Stimulated activated CD8-positive, alpha-beta memory T cell treated with anti-CD3 and anti-CD28 coated beads, Interleukin-7, amount 100 ng/mL, for 4 hours (primary cell): ENCODE measurements around the gene SRSF8.
"Not testable (repeated sequence)": the region's sequence is repeated elsewhere in the genome, so short reads cannot be mapped to it uniquely, and the experiment has no call there.

Experiments used
- DNase-seq, 2 donors: peaks; one replicate each; pipeline ENCODE4 v3.0.0-alpha.2; 2020; ENCODE audit warnings: low read depth in 2 of 2

SRSF8 gene, protein sequence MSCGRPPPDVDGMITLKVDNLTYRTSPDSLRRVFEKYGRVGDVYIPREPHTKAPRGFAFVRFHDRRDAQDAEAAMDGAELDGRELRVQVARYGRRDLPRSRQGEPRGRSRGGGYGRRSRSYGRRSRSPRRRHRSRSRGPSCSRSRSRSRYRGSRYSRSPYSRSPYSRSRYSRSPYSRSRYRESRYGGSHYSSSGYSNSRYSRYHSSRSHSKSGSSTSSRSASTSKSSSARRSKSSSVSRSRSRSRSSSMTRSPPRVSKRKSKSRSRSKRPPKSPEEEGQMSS

DNA sequence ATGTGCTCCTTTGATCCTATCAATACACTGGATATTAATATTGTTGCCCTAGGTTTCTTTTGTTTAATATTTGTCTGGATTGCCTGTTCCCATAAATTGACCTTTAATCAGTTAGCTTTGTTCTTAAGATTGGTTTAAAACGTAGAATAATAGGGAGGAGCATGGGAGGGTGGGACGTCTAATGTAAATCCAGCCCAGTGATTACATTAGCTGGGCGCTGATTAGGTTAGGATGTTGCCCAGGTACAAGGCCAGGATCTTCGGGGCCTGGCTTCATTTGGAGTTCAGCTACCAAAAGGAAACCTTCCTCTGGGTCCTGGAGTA is at the start of gene SRSF8:
Gene SRSF8, plus strand, starts transcription at position 204 of the 323 bp plus-strand sequence. CDS start 308 bp downstream, outside the sequence.
- no peak for DNase-seq

DNA sequence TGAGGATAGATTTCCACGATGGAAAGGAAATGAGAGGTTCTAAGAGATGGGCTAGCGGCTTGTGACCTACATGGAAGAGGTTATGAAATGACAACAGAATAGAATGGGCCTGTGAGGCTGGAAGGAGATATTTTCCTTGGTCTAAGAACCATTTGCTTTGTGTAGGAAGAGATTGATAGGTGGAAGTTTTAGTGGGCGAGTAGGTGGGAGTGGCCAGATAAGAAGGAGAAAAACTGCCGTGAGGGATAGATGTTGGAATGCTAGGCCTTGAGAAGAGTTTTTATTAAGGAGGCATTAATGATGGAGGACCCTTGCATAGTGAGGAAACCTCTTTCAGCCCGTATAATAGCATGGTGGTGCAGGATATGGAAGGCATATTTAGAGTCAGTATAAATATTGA is 45.3 kb upstream of the SRSF8 start:
- DNase-seq = not testable (repeated sequence)

DNA sequence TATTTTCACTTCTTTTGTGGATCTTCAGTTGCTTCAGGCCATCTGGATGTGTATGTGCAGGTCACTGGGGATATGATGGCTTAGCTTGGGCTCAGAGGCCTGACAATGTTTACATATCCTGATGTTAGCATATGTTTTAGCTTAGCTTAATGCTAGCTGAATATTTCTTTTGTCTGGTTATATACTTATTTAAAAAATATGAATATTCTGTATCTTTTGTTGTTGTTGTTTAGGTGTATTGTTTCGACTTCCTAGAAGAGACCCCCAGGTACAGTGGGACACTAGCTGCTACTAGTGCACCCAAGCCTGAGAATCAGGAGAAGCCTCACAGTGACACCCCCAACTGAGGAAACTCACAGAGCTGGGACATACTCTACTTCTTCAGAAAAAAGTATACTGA is 41.8 kb upstream of the SRSF8 start, which contains the start of gene KDM4E:
Gene KDM4E, plus strand, starts transcription at position 301 of the 400 bp plus-strand sequence. CDS start 300 bp downstream, outside the sequence.
- DNase-seq = no peak

DNA sequence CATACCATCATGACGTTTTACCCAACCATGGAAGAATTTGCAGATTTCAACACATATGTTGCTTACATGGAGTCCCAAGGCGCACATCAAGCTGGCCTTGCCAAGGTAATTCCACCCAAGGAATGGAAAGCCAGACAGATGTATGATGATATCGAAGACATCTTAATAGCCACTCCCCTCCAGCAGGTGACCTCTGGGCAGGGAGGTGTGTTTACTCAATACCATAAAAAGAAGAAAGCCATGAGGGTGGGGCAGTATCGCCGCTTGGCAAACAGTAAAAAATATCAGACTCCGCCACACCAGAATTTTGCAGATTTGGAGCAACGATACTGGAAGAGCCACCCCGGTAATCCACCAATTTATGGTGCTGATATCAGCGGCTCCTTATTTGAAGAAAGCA is 41.1 kb upstream of the SRSF8 start:
- DNase-seq = not testable (repeated sequence)

DNA sequence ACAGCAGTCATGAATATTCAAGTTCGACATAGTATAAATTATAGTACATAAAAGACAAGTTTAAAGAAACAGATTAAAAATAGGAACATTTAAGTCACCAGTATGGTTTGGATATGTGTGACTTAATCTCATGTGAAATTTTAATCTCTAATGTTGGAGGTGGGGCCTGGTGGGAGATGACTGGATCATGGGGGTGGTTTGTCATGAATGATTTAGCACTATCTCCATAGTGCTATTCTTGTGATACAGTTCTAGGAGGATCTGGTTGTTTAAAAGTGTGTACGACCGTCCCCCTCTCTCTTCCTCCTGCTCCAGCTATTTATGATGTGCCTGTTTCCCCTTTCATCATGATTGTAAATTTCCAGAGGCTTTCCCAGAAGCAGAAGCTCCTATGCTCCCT is 38.4 kb upstream of the SRSF8 start:
- no peak for DNase-seq

DNA sequence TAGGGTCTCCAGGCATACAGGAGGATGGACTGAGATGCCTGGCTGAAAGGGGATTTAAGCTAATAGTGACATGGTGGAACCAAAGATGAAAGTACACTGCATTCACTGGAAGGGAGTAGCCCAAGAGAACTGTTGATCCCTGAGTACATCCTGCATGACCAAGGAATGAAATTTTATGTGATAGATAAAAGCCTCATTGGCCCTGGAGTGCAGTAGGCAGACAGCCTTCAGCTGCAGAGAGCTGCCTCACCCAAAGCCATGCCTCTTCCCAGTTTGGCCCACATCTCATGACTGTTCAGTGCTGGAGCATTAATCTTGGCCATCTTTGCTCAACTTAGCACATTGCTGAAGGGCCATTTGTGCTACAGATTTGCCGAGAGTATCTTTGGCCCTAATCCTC is 33.7 kb upstream of the SRSF8 start:
- DNase-seq = no peak

DNA sequence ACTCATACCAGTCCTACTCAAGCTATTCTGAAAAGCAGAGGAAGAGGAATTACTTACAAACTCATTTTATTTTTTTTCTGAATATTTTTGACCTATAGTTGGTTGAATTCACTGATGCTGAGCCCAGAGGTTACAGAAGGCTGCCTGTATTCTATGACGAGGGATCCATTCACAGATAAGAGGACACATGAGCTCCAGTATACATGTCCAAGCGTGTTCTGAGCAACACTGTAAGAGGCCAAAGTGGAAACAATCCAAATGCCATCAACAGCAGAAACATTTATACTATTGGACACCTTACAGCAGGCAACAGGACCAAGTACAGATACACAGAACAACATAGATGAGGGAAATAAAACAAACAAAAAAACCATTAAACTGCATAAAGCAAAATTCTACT is 31.4 kb upstream of the SRSF8 start:
- no peak for DNase-seq

DNA sequence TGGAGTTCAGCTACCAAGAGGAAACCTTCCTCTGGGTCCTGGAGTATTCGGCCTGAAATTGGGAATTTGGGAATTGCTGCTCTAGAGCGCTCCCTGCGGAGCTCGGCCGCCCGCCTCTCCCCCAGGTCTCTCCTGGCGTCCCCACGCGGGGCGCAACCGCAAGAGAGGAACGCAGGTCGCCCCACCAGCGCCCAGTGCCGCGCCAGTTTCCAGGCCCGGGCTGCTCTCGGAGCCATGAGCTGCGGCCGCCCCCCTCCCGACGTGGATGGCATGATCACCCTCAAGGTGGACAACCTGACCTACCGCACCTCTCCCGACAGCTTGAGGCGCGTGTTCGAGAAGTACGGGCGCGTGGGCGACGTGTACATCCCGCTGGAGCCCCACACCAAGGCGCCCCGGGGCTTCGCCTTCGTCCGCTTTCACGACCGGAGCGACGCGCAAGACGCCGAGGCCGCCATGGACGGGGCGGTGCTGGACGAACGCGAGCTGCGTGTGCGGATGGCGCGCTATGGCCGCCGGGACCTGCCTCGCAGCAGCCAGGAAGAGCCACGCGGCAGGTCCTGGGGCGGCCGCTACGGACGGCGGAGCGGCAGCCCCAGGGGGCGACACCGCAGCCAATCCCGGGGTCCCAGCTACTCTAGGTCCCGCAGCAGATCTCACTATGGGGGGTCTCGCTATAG is 29.2 kb upstream of the SRSF8 start:
- not testable (repeated sequence) for DNase-seq

DNA sequence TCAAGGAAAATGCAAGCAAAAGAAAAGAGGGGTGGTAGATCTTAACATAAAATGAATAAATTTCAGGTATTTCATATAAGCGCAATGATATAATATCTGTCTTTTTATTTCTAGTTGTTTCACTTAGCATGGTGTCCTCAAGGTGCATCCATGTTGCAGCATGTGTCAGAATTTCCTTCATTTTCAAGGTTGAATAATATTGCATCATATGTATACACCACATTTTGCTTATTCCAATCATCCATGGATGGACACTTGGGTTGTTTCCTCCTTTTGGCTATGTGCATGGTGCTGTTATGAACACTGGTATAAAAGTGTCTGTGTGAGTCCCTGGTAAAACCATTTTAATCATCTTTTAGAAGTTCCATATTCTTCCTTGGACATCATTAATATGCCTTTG is 24.5 kb upstream of the SRSF8 start:
- no peak for DNase-seq

DNA sequence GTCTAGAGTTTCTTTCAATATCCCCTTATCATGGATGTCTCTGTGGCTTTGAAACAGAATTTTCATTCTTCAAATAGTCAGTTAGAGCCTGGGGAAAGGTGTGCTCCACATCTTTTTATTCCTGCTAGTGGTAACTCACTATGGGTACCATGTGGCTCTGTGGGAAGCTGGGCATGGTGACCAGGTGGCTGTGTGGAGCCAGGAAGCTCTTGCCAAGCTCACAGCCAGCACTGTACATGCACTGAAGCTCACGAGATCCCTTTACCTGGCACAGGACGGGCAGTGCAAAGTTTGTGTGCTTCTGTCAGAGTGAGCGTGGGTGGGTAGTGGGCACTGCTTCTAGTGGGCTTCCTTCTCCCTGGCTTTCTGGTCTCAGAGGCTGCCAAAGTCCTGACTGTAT is 23.8 kb upstream of the SRSF8 start:
- DNase-seq = no peak

DNA sequence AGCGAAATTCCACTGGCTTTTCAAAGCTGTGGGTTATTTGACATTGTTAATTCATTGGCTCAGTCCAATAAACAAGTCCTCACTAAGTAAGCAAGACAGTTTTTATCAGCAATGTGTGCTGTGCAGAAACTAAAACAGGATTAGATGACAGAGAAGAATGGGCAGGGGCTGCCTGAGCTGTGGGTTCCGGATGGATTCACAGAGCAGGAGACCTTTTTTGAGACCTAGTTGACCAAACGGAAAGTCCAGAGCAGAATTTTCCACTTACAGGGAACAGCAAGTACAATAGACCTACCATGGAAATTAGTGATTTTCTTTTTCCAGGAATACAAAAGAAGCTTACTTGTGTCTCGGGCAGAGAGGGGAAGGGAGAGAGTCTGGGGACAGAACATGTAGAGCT is 22.7 kb upstream of the SRSF8 start:
- DNase-seq = no peak

DNA sequence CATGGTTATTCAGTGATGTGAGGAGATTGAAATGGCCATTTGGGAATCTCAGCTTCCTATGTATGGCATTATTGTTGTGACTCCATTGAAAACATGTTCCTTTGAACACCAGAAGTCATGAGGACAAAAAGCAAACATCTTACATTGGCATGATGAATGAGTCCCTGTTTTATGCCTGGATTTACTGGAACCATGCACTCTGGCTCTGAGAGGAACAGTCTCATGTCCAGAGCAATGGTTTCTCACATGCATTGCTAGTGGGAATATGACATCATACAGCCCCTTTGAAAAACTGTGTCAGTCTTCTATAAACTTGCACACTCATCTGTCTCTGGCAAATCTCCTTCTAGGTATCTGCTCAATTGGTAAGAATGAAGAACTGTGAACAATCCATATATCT is 20.9 kb upstream of the SRSF8 start:
- no peak for DNase-seq

DNA sequence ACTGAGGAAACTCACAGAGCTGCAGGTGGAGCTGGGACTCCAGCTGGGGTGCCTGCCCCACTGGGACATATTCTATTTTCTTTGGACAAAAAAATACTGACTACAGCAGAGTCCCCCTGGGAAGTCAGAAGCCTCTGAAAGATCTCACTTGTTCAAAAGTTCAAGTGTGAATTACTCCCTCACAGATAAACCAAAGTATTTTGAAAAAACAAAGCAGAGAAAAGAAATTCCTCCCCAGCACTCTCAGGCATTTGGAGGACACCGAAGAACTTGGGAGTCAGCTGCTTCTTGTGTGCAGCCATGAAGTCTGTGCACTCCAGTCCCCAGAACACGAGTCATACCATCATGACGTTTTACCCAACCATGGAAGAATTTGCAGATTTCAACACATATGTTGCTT is 17.6 kb upstream of the SRSF8 start, which contains the start of gene KDM4F:
Gene KDM4F, plus strand, starts transcription at position 301 of the 400 bp plus-strand sequence.
- not testable (repeated sequence) for DNase-seq

DNA sequence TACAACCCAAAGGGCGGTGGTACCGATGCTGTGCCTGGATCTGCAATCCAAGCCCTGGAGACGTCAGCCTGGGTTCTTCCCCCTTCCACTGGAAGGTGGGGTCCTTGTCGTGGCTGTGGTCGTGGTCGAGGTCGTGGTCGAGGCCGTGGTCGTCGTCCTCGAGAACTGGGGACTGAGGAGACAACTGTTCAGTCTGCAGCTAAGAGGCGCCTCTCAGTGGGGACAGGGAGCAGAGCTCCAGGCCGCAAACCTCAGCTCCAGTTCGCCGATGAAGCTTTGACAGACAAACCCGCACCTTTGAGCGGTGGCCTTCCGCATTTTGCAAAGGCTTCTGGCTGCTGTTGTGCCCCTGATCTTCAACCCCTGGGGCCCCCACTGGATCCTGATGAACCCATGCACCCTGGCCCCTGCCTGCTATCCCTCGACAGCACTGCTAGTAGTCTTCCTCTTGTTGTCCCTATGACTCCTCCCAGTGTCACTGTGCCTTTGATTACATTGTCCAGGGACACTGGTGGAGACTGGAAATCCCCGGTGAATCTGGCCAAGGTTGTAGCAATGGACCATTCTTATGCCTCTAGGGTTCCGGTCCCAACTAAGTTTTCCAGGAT is 16.0 kb upstream of the SRSF8 start:
- no peak for DNase-seq

DNA sequence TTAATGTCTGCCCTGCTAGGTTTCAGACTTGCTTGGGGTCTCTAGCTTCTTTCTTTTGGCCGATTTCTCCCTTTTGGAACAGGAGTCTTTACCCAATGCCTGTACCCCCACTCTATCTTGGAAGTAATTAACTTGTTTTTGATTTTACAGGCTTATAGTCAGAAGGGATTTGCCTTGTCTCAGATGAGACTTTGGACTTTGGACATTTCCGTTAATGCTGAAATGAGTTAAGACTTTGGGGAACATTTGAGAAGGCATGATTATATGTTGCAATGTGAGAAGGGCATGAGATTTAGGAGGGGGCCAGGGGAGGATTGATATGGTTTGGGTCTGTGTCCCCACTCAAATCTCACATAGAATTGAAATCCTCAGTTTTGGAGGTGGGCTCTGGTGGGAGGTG is 12.4 kb upstream of the SRSF8 start:
- no peak for DNase-seq

DNA sequence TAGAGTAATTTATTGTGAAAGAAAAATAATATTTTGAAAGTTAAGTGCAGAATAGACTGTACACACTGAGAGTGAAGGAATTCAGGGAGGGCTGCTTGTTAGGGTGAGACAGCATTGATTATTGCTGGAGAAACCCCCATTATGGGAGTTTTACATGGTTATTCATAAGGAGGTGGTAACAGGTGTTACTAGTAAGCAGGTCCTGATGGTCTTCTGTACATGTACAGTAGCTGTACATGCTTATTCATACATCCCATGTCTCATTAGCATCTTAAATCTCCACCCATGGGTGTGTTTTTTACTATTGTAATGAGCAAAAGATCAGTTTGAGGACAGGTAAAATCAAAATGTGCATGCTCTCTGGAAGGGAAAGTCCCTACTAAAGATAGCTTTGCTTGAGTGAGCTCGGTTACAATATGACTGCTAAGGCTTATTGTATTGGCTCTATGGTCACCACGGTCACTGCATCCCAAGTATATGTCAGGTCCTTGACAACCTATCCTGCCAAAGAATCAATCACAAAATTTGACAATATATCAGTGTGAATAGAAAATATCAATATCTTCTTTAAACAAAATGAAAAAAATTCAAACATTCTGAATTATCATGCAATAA is 11.3 kb upstream of the SRSF8 start:
- DNase-seq = no peak

DNA sequence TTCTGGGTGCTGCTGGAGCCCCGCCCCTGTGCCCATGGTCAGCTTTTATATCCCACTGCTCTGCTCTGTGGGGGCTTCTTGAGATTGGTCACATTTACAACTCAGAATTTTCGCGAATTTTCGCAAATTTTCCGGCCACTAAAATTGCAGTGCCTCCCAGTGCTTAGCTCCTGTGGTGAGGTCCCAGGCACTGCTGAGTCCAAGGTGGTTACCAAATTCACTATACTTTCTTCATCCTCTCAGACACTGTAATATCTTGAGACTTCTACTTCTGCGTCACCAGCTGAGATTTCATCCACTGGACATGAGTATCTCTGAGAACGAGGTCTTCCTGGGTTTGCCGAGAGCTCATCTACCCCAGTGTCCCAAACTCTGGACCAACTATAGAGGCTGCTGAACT is 8.8 kb upstream of the SRSF8 start:
- no peak for DNase-seq

DNA sequence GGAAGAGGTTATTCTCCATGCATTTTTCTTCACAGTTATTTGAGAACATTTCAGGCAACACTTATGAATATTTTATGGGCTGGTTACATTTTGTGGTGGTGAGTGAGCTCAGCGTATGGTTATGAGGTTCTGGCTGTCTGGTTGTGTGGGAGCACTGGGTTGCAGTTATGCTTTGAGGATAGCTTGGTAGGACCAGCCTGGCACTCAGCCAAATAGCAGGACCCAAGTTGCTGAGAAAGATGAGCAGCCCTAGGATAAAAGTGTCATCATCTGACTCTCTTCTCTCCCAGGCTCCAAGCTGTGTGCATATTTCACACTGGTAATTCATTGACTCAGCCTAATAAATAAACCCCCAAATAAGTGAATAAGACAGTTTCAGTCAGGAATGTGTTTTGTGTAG is 8.1 kb upstream of the SRSF8 start:
- DNase-seq = no peak

DNA sequence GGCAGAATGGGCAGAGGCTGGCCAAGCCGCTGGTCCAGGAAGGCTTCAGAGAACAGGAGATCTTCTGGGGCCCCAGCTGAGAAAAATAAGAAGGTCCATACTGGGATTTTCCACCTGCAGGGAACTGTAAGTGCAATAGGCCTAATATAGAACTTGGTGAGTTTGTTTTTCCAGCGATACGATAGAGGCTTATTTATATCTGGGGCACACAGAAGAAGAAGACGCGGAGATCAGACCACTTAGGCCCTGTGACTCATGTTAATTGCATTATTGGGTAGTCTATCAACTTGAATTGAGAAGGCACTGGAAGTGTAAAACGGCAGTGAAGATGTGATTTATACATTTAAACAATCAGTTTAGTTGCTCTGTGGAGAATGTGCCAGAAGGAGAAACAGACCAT is 7.7 kb upstream of the SRSF8 start:
- no peak for DNase-seq

DNA sequence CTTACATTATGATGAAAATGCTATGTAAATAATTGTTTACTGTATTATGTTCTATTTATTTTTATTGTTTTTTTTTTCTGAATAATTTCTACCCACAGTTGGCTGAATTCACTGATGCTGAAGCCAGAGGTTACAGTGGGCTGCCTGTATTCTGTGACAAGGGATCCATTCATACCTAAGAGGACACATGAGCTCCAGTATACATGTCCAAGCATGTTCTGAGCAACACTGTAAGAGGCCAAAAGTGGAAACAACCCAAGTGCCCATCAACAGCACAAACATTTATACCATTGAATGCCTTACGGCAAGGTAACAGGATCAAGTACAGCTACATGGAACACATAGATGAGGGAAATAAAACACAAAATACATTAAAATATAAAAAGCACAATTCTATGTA is 1.4 kb upstream of the SRSF8 start:
- no peak for DNase-seq

DNA sequence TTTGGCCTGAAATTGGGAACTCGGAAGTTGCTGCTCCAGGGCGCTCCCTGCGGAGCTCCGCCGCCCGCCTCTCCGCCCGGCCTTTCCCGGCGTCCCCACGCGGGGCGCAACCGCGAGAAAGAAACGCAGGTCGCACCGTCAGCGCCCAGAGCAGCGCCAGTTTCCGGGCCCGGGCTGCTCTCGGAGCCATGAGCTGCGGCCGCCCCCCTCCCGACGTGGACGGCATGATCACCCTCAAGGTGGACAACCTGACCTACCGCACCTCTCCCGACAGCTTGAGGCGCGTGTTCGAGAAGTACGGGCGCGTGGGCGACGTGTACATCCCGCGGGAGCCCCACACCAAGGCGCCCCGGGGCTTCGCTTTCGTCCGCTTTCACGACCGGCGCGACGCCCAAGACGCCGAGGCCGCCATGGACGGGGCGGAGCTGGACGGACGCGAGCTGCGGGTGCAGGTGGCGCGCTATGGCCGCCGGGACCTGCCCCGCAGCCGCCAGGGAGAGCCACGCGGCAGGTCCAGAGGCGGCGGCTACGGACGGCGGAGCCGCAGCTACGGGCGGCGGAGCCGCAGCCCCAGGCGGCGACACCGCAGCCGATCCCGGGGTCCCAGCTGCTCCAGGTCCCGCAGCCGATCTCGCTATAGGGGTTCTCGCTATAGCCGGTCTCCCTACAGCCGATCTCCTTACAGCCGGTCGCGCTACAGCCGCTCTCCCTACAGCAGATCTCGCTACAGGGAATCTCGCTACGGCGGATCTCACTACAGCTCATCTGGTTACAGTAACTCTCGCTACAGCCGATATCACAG is 521 bp downstream of the SRSF8 start:
- peak; percentile 45 to 69 for DNase-seq

DNA sequence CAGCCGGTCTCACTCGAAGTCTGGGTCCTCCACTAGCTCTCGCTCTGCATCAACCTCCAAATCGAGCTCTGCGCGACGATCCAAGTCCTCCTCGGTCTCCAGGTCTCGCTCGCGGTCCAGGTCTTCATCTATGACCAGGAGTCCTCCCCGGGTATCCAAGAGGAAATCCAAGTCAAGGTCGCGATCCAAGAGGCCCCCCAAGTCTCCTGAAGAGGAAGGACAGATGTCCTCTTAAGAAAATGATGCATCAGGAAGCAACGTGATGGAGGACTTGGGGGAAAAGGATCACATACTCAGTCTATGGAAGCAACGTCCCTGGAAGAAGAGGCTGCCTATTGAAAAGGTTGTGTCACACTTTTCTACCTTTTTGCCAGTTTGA is 1.1 kb downstream of the SRSF8 start:
- no peak for DNase-seq
